BE2C (cell line): ENCODE results near the gene BSDC1.
"Not testable (repeated sequence)": the region's sequence is repeated elsewhere in the genome, so short reads cannot be mapped to it uniquely, and the experiment has no call there.

Experiments used
- DNase-seq: peaks from one replicate; pipeline ENCODE4 v3.0.0-alpha.2; 2020
- H3K27me3 ChIP-seq: fragments of 250-450 bp; sonication (Bioruptor Pico); 2 replicates; pipeline ENCODE4 v1.5.1; 2020; ENCODE audit warnings: mild to moderate bottlenecking
- H3K36me3 ChIP-seq: fragments of 250-450 bp; sonication (Bioruptor Pico); 2 replicates; pipeline ENCODE4 v1.5.1; 2020; ENCODE audit warnings: mild to moderate bottlenecking
- H3K4me1 ChIP-seq: fragments of 250-450 bp; sonication (Bioruptor Pico); 2 replicates; pipeline ENCODE4 v1.5.1; 2020
- H3K4me3 ChIP-seq: 2 replicates; pipeline ENCODE4 v1.5.1; 2011; ENCODE audit warnings: low read depth, low read length
- H3K9me3 ChIP-seq: fragments of 250-450 bp; sonication (Bioruptor Pico); 2 replicates; pipeline ENCODE4 v1.5.1; 2020
- CTCF ChIP-seq: IDR thresholded peaks from 2 replicates; pipeline ENCODE4 v1.5.1; 2012; ENCODE audit warnings: mild to moderate bottlenecking, low read depth, low read length

Gene BSDC1

GRCh38 chr1:32405672-32406467 lies 11.6 kb upstream of the BSDC1 start:
- Histone ChIP-seq H3K36me3 (no peaks in the 10 kb centered on the region), H3K4me3 (no peak overlapping the region), H3K9me3 (no peaks in the 10 kb centered on the region), H3K27me3 (no peaks in the 10 kb centered on the region), H3K4me1 (no peaks in the 10 kb centered on the region)
- no peak for DNase-seq
- TF ChIP-seq CTCF, result no peak

- Histone ChIP-seq H3K9me3 (no peaks in the 10 kb centered on the region), H3K27me3 (no peaks in the 10 kb centered on the region), H3K36me3 (no peaks in the 10 kb centered on the region), H3K4me3 (no peak overlapping the region), H3K4me1 (no peaks in the 10 kb centered on the region)
- DNase-seq, result no peak
- TF ChIP-seq CTCF, result no peak
Measured at GRCh38 chr1:32404946-32405345, 10.7 kb upstream of the BSDC1 start.

- H3K9me3 ChIP-seq, result no peaks in the 10 kb centered on the region
- no peaks in the 10 kb centered on the region for H3K4me1 ChIP-seq
- H3K36me3 ChIP-seq, result no peaks in the 10 kb centered on the region
- peak; percentile 77 for DNase-seq
- peak; percentile 82 for TF ChIP-seq CTCF
- H3K27me3 ChIP-seq, result no peaks in the 10 kb centered on the region
- H3K4me3 ChIP-seq, result no peak overlapping the region
Measured at GRCh38 chr1:32400876-32401631, 6.8 kb upstream of the BSDC1 start.

GRCh38 chr1:32399843-32400242 lies 5.6 kb upstream of the BSDC1 start:
- no peak for DNase-seq
- H3K36me3 ChIP-seq, result no peaks in the 10 kb centered on the region
- no peaks in the 10 kb centered on the region for H3K4me1 ChIP-seq
- TF ChIP-seq CTCF, result no peak
- H3K4me3 ChIP-seq, result no peak overlapping the region
- no peaks in the 10 kb centered on the region for H3K9me3 ChIP-seq
- no peaks in the 10 kb centered on the region for H3K27me3 ChIP-seq

GRCh38 chr1:32398401-32398800 lies 4.2 kb upstream of the BSDC1 start:
- Histone ChIP-seq H3K4me1 (no peaks in the 10 kb centered on the region), H3K36me3 (no peaks in the 10 kb centered on the region), H3K4me3 (no peak overlapping the region), H3K9me3 (no peaks in the 10 kb centered on the region), H3K27me3 (no peaks in the 10 kb centered on the region)
- no peak for DNase-seq
- TF ChIP-seq CTCF, result no peak

- not testable (repeated sequence) for H3K27me3 ChIP-seq, DNase-seq, H3K4me1 ChIP-seq, H3K36me3 ChIP-seq, H3K9me3 ChIP-seq, H3K4me3 ChIP-seq
Measured at GRCh38 chr1:32396524-32396923, 2.3 kb upstream of the BSDC1 start.
